HepG2 (cell line): ENCODE data around the gene CHCT1. TPM values are rescaled to one million over a fixed set of nuclear protein-coding genes. Genes with fewer than 3 reads are reported as not detected.

Experiments
- ATAC-seq: fragments of 200-7000 bp; cut with Tn5 transposase; 3 replicates; pipeline ENCODE4 v1.9.1; 2020; ENCODE audit warnings: mild to moderate bottlenecking, moderate library complexity
- BruUV-seq: library from RNA; stranded (reverse); fragments of 400-500 nt; replicated peaks from 2 replicates; lab custom pipeline; 2021; lab: Mats Ljungman, UMichigan
- CTCF ChIA-PET: fragments of 300-600 bp; formaldehyde crosslinking; extraction: SDS; loops from one replicate; lab custom pipeline; 2021; ENCODE audit warnings: low total read pairs, inconsistent platforms, low intra/inter-chr PET ratio; lab: Yijun Ruan, JAX
- POLR2A ChIA-PET: fragments of 350-600 bp; sonication (Branson Sonifier 250); formaldehyde crosslinking; loops from one replicate; lab custom pipeline; 2020; ENCODE audit warnings: antibody characterized with exemption, inconsistent platforms; lab: Yijun Ruan, JAX
- DNase-seq: peaks from one replicate; pipeline ENCODE4 v3.0.0-alpha.2; 2015; ENCODE audit warnings: low spot score
- FAIRE-seq: peaks from 3 replicates; lab custom pipeline; 2011; peaks lifted over from hg19 to GRCh38; lab: Jason Lieb, UNC
- H2AFZ ChIP-seq: one replicate; pipeline ENCODE4 v1.6.1; 2011; ENCODE audit warnings: low read length, inconsistent platforms
- H3K27ac ChIP-seq: fragments of 300-600 bp; 3 replicates; pipeline ENCODE4 v1.8.0; 2011; ENCODE audit warnings: mixed run types, mild to moderate bottlenecking, mixed read lengths, low read length, inconsistent platforms; ENCODE audit not compliant: insufficient read depth; ENCODE audit errors: extremely low read length
- H3K27me3 ChIP-seq, 2 experiments: fragments of 200-600 bp in 1 of 2; 2 replicates in 1 of 2; 3 replicates in 1 of 2; pipeline versions ENCODE4 v1.6.0 to v1.8.0; 2011; ENCODE audit warnings: low read length in 2 of 2, mild to moderate bottlenecking in 2 of 2, moderate library complexity in 2 of 2, inconsistent platforms in 1 of 2; ENCODE audit not compliant: insufficient read depth in 2 of 2, control insufficient read depth in 1 of 2
- H3K36me3 ChIP-seq, 2 experiments: fragments of 200-600 bp in 1 of 2; replicated peaks in 1 of 2; 2 replicates in 1 of 2; 3 replicates in 1 of 2; pipeline versions ENCODE4 v1.5.1 to v1.8.0; 2011; ENCODE audit warnings: low read length in 2 of 2, inconsistent platforms in 1 of 2; ENCODE audit not compliant: insufficient read depth in 2 of 2, control insufficient read depth in 1 of 2
- H3K4me1 ChIP-seq: 2 replicates; pipeline ENCODE4 v1.5.1; 2012; ENCODE audit warnings: low read length, inconsistent platforms; ENCODE audit not compliant: insufficient read depth
- H3K4me2 ChIP-seq: 2 replicates; pipeline ENCODE4 v1.6.0; 2011; ENCODE audit warnings: low read depth, low read length, inconsistent platforms
- H3K4me3 ChIP-seq, 3 experiments: fragments of 200-600 bp in 1 of 3; sonication (generic), shearing (Covaris generic) in 1 of 3; replicated peaks in 1 of 3; 2 replicates each; pipeline ENCODE4 v1.5.1; 2011 to 2016; ENCODE audit warnings: low read length in 3 of 3, inconsistent platforms in 2 of 3, low read depth in 2 of 3, mild to moderate bottlenecking in 2 of 3, control low read depth in 1 of 3, mixed read lengths in 1 of 3; ENCODE audit not compliant: insufficient read depth in 1 of 3
- H3K79me2 ChIP-seq: one replicate; pipeline ENCODE4 v1.6.1; 2011; ENCODE audit warnings: low read length, inconsistent platforms; ENCODE audit not compliant: insufficient read depth
- H3K9ac ChIP-seq: 2 replicates; pipeline ENCODE4 v1.6.0; 2011; ENCODE audit warnings: mild to moderate bottlenecking, low read depth, low read length, inconsistent platforms; ENCODE audit not compliant: insufficient read depth
- H3K9me3 ChIP-seq: 2 replicates; pipeline ENCODE4 v1.5.1; 2012; ENCODE audit warnings: mild to moderate bottlenecking, low read length
- H4K20me1 ChIP-seq: 2 replicates; pipeline ENCODE4 v1.6.0; 2011; ENCODE audit warnings: inconsistent platforms, mild to moderate bottlenecking, low read length, moderate library complexity; ENCODE audit not compliant: insufficient read depth
- BRCA1 ChIP-seq: sonication (generic); formaldehyde crosslinking; IDR thresholded peaks from 2 replicates; pipeline ENCODE4 v1.4.0; 2020; ENCODE audit warnings: missing genetic modification reagents
- CHD2 ChIP-seq: IDR thresholded peaks from 2 replicates; pipeline ENCODE4 v1.6.1; 2011; ENCODE audit warnings: low read depth, low read length, improper control_type of control experiment
- CREB1 ChIP-seq, 2 experiments: fragments of 450-650 bp in 1 of 2; IDR thresholded peaks; 2 replicates each; pipeline ENCODE4 v1.6.1; 2016 to 2017; ENCODE audit warnings: control low read depth in 1 of 2, mild to moderate bottlenecking in 1 of 2, missing compliant biosample characterization in 1 of 2, missing genetic modification characterization in 1 of 2
- EP300 ChIP-seq, 3 experiments: sonication (generic) in 1 of 3; formaldehyde crosslinking in 1 of 3; IDR thresholded peaks; 2 replicates each; pipeline versions ENCODE4 v1.5.1 to v1.6.1; 2011 to 2020; ENCODE audit warnings: low read depth in 2 of 3, low read length in 2 of 3, borderline replicate concordance in 1 of 3, improper control_type of control experiment in 1 of 3, mild to moderate bottlenecking in 1 of 3, missing genetic modification reagents in 1 of 3, moderate library complexity in 1 of 3
- ZBTB38 ChIP-seq: sonication (generic); formaldehyde crosslinking; IDR thresholded peaks from 2 replicates; pipeline ENCODE4 v1.5.1; 2020; ENCODE audit warnings: mild to moderate bottlenecking, missing genetic modification reagents
- ZNF766 ChIP-seq: sonication (generic); formaldehyde crosslinking; IDR thresholded peaks from 2 replicates; pipeline ENCODE4 v1.5.0; 2020; ENCODE audit warnings: missing genetic modification reagents, borderline replicate concordance
- ZNF878 ChIP-seq: sonication (generic); formaldehyde crosslinking; IDR thresholded peaks from 2 replicates; pipeline ENCODE4 v1.8.1; 2023; ENCODE audit warnings: mild to moderate bottlenecking, missing genetic modification reagents, moderate library complexity
- WGBS: methylation state at CpG from one replicate; pipeline ENCODE4 v1.1.6; 2017; ENCODE audit warnings: low lambda C conversion rate; 5-methylcytosine and 5-hydroxymethylcytosine counted together
- in situ Hi-C: cut with HindIII; loops from 2 replicates; pipeline ENCODE4 v1.10.0; 2017; ENCODE audit warnings: low pct_unique_long_range_greater_than_20kb; ENCODE audit not compliant: extremely low pct_ligation_motif_present
- intact Hi-C: fragments of 100-400 bp; cut with micrococcal nuclease; formaldehyde crosslinking; loops from one replicate; pipeline ENCODE4 v1.10.0; 2022; ENCODE audit not compliant: unreplicated experiment
- polyA plus RNA-seq, 8 experiments: library from polyadenylated mRNA; depleted of rRNA in 3 of 8; stranded (reverse) in 7 of 8; unstranded in 1 of 8; fragments of >200 nt; fragmentation: Illumina TruSeq in 4 of 8; extraction: Trizol in 4 of 8; gene quantifications; 2 replicates each; pipeline versions ENCODE4 v1.2.1 to v1.2.3, GENCODE V29; 2011 to 2016; ENCODE audit warnings: low read depth in 4 of 8, missing spikeins in 1 of 8, mixed read lengths in 1 of 8; ENCODE audit not compliant: insufficient read depth in 1 of 8
- total RNA-seq, 5 experiments: library from RNA; depleted of rRNA; stranded (reverse); fragments of >200 nt; fragmentation: Illumina TruSeq; extraction: Trizol; gene quantifications; 2 replicates each; pipeline ENCODE4 v1.2.3, GENCODE V29; 2016; ENCODE audit warnings: low read depth in 1 of 5
- TF ChIP-seq, protein P1 (sequence below): sonication (generic); formaldehyde crosslinking; IDR thresholded peaks from 2 replicates; pipeline ENCODE4 v1.4.0; 2020; ENCODE audit warnings: missing genetic modification reagents

CHCT1 gene
- total and polyA plus RNA-seq, 2 of the 13 experiments (the other 11 are each of a cell fraction or from before 2014, with no cell fraction given) = not detected

GRCh38 chr17:60395508-60396065 is 26.7 kb upstream of the CHCT1 start:
- BruUV-seq = no TSS peak
- no peak for DNase-seq
- no peaks in the 10 kb centered on the region for H4K20me1 ChIP-seq
- WGBS = 71% methylated on average over 4 of the region's 4 CpGs
- no peak overlapping the region for H3K4me3 ChIP-seq
- no peak for TF ChIP-seq ZNF766
- in situ Hi-C loops = no loop called here
- no peak overlapping the region for H3K27ac ChIP-seq
- intact Hi-C loops = no loop called here
- H3K79me2 ChIP-seq = peaks cover 11% of the 10 kb centered on the region
- no peaks in the 10 kb centered on the region; a peak in 1 of 5 replicates for H3K27me3 ChIP-seq
- H3K36me3 ChIP-seq = no peaks in the 10 kb centered on the region
- H2AFZ ChIP-seq = no peak overlapping the region
- ChIA-PET CTCF (no interaction called here), POLR2A (no interaction called here)
- FAIRE-seq = no peak
- no peaks in the 10 kb centered on the region for H3K9me3 ChIP-seq
- ATAC-seq = no peak
- H3K4me2 ChIP-seq = no peak overlapping the region
- H3K9ac ChIP-seq = no peak overlapping the region
- peaks cover 19% of the 10 kb centered on the region for H3K4me1 ChIP-seq

DNA sequence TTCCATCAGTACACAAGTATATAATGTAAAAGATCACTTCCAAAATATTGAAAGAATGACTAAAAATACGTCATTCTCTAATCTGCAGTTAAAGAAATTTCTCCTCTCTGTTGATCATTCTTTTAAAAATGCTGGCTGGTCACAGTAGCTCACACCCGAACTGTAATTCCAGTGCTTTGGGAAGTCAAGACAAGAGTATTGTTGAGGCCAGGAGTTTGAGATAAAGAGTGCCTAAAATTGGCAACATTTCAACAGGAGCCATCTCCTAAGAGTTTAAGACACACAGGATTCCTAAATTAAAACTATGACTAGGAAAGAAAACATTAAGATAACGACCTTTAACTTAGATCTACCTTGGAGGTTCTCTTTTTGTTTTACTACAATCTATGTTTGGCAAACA is 25.9 kb upstream of the CHCT1 start:
- intact Hi-C loops (no loop called here), in situ Hi-C loops (no loop called here)
- H4K20me1 ChIP-seq = no peaks in the 10 kb centered on the region
- no TSS peak for BruUV-seq
- WGBS = 34% methylated on average over 3 of the region's 3 CpGs
- H2AFZ ChIP-seq = no peak overlapping the region
- TF ChIP-seq CHD2 (no peak), EP300 (IDR thresholded peaks at IDR 0.05; ENCODE audit: low read depth in 2 of 2, low read length in 2 of 2) (no peak), EP300 (CRISPR knock-in tag; IDR thresholded peaks at IDR 0.05; ENCODE audit: borderline replicate concordance) (no peak), BRCA1 (CRISPR knock-in tag) (no peak), ZNF878 (CRISPR knock-in tag) (no peak), ZBTB38 (CRISPR knock-in tag) (no peak), CREB1 (IDR thresholded peaks at IDR 0.05) (peak; percentile 26; the same call in 1 of the 2 replicates), CREB1 (CRISPR knock-in tag; IDR thresholded peaks at IDR 0.05) (no peak)
- TF ChIP-seq, protein P1, sequence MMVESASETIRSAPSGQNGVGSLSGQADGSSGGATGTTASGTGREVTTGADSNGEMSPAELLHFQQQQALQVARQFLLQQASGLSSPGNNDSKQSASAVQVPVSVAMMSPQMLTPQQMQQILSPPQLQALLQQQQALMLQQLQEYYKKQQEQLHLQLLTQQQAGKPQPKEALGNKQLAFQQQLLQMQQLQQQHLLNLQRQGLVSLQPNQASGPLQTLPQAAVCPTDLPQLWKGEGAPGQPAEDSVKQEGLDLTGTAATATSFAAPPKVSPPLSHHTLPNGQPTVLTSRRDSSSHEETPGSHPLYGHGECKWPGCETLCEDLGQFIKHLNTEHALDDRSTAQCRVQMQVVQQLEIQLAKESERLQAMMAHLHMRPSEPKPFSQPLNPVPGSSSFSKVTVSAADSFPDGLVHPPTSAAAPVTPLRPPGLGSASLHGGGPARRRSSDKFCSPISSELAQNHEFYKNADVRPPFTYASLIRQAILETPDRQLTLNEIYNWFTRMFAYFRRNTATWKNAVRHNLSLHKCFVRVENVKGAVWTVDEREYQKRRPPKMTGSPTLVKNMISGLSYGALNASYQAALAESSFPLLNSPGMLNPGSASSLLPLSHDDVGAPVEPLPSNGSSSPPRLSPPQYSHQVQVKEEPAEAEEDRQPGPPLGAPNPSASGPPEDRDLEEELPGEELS = no peak
- POLR2A ChIA-PET = interaction anchor here (0.6 kb wide), 1 partner anchor 10 kb away, joined by 3 read pairs; no protein-coding TSS in a partner anchor
- H3K36me3 ChIP-seq = no peaks in the 10 kb centered on the region
- FAIRE-seq = no peak
- CTCF ChIA-PET = no interaction called here
- no peak overlapping the region for H3K4me2 ChIP-seq
- DNase-seq = no peak
- H3K4me3 ChIP-seq = no peak overlapping the region
- no peak for ATAC-seq
- H3K4me1 ChIP-seq = peaks cover 17% of the 10 kb centered on the region
- peaks cover 3% of the 10 kb centered on the region for H3K79me2 ChIP-seq
- H3K9ac ChIP-seq = no peak overlapping the region
- no peaks in the 10 kb centered on the region; a peak in 1 of 5 replicates for H3K27me3 ChIP-seq
- H3K9me3 ChIP-seq = no peaks in the 10 kb centered on the region
- H3K27ac ChIP-seq = no peak overlapping the region
